ENCODE data around the gene SAMD4A.

- no peak for TF ChIP-seq EZH2 (IDR thresholded peaks at IDR 0.05)
- TF ChIP-seq POLR2AphosphoS5 (IDR thresholded peaks at IDR 0.05; ENCODE audit: borderline replicate concordance, low read depth, low read length): no peak
- TF ChIP-seq FOXP2 (optimal IDR thresholded peaks at IDR 0.05; ENCODE audit: control extremely low read depth, extremely low read length, insufficient read depth): no peak
These were observed 214.2 kb downstream of the SAMD4A start for GRCh38 chr14:54781080-54781479.
